Measurements from ENCODE around the gene ITGA6.

DNA sequence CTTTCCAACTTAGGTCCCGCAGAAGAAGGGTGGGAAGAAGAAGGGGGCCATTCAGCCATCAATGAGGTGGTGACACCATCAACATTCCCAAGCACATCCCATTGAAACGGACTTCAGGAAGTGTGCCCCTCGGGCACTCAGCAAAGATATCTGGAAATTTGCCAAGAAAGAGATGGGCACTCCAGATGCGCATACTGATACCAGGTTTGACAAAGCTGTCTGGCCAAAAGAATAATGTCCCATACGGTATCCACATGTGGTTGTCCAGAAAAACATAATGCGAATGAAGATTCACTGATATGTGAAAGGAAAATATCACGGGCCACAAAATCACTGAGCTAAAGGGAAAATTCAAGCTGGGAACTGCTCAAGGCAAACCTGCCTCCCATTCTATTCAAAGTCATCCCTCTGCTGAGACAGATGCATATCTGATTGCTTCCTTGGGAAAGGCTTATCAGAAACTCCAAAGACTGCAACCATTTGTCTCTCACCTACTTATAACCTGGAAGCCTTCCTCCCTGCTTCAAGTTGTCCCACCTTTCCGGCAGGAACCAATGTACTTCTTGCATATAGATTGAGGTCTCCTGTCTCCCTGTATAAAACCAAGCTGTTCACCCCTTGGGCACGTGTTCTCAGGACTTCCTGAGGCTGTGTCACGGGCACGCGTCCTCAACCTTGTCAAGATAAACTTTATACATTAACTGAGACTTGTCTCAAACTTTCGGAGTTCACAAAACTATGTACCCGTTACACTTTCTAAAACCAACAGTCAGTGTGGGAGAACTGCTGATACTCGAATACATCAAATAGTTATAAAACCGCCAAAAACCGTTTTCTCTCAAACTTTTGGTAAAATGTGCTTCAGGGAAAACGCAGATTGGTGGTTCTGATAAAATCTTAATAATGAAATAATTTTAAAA lies 127.2 kb downstream of the ITGA6 start:
- TF ChIP-seq, protein P1, sequence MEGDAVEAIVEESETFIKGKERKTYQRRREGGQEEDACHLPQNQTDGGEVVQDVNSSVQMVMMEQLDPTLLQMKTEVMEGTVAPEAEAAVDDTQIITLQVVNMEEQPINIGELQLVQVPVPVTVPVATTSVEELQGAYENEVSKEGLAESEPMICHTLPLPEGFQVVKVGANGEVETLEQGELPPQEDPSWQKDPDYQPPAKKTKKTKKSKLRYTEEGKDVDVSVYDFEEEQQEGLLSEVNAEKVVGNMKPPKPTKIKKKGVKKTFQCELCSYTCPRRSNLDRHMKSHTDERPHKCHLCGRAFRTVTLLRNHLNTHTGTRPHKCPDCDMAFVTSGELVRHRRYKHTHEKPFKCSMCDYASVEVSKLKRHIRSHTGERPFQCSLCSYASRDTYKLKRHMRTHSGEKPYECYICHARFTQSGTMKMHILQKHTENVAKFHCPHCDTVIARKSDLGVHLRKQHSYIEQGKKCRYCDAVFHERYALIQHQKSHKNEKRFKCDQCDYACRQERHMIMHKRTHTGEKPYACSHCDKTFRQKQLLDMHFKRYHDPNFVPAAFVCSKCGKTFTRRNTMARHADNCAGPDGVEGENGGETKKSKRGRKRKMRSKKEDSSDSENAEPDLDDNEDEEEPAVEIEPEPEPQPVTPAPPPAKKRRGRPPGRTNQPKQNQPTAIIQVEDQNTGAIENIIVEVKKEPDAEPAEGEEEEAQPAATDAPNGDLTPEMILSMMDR (conservative IDR thresholded peaks at IDR 0.05; ENCODE audit: low read length) = no peak
- no peak for TF ChIP-seq EZH2phosphoT487 (IDR thresholded peaks at IDR 0.05; ENCODE audit: borderline replicate concordance, low read depth, low read length)

Measured in OCI-LY7 (cell line).